Panc1 (cell line): ENCODE measurements around the gene RAI1. TPM values are rescaled to one million over a fixed set of nuclear protein-coding genes. Genes with fewer than 3 reads are reported as not detected.
A peak's percentile ranks its signal among the peaks of the same experiment; 100 is the strongest.

Experiments
- ATAC-seq: fragments of 200-7000 bp; cut with Tn5 transposase; 2 replicates; pipeline ENCODE4 v1.9.1; 2020; ENCODE audit warnings: mild to moderate bottlenecking, moderate library complexity
- BruUV-seq: library from RNA; stranded (reverse); fragments of 400-500 nt; replicated peaks from 2 replicates; lab custom pipeline; 2021; lab: Mats Ljungman, UMichigan
- CTCF ChIA-PET: fragments of 300-600 bp; sonication (Branson Sonifier 250); formaldehyde crosslinking; loops from one replicate; lab custom pipeline; 2022; ENCODE audit warnings: antibody characterized with exemption; lab: Charles Lee
- POLR2A ChIA-PET: fragments of 300-600 bp; sonication (Branson Sonifier 250); formaldehyde crosslinking; loops from one replicate; lab custom pipeline; 2022; ENCODE audit warnings: antibody characterized with exemption; lab: Charles Lee
- DNase-seq: peaks from one replicate; pipeline ENCODE4 v3.0.0-alpha.2; 2010; ENCODE audit warnings: low read depth, low spot score
- H3K27ac ChIP-seq: 2 replicates; pipeline ENCODE4 v1.5.1; 2011; ENCODE audit warnings: mild to moderate bottlenecking, low read length, inconsistent platforms
- H3K27me3 ChIP-seq: fragments of 200-500 bp; sonication (Bioruptor generic); 2 replicates; pipeline ENCODE4 v1.6.0; 2014; ENCODE audit warnings: low read length, inconsistent platforms; ENCODE audit not compliant: control insufficient read depth, insufficient read depth
- H3K36me3 ChIP-seq: fragments of 200-500 bp; sonication (Bioruptor generic); 2 replicates; pipeline ENCODE4 v1.5.1; 2014; ENCODE audit warnings: inconsistent platforms, mild to moderate bottlenecking, low read length, moderate library complexity; ENCODE audit not compliant: control insufficient read depth, insufficient read depth
- H3K4me1 ChIP-seq: 2 replicates; pipeline ENCODE4 v1.5.1; 2011; ENCODE audit warnings: inconsistent platforms, mild to moderate bottlenecking, low read length, moderate library complexity; ENCODE audit not compliant: control insufficient read depth, insufficient read depth
- H3K4me3 ChIP-seq, 2 experiments: 2 replicates each; pipeline ENCODE4 v1.5.1; 2011 to 2012; ENCODE audit warnings: low read depth in 2 of 2, low read length in 2 of 2, mild to moderate bottlenecking in 2 of 2, inconsistent platforms in 1 of 2, moderate library complexity in 1 of 2
- H3K9me3 ChIP-seq: fragments of 200-500 bp; sonication (Bioruptor generic); 2 replicates; pipeline ENCODE4 v1.5.1; 2014; ENCODE audit warnings: low read depth, mild to moderate bottlenecking, inconsistent platforms, low read length, moderate library complexity; ENCODE audit not compliant: control insufficient read depth, insufficient read depth
- CTCF ChIP-seq: fragments of 450-650 bp; IDR thresholded peaks from 2 replicates; pipeline ENCODE4 v1.5.1; 2017; ENCODE audit warnings: mild to moderate bottlenecking
- POLR2AphosphoS5 ChIP-seq: IDR thresholded peaks from 2 replicates; pipeline ENCODE4 v1.6.1; 2012; ENCODE audit warnings: mild to moderate bottlenecking, low read depth, low read length, moderate library complexity
- SIN3A ChIP-seq: IDR thresholded peaks from 2 replicates; pipeline ENCODE4 v1.6.1; 2012; ENCODE audit warnings: low read depth, mild to moderate bottlenecking, low read length, moderate library complexity, borderline replicate concordance; ENCODE audit not compliant: insufficient read depth
- TCF7L2 ChIP-seq: IDR thresholded peaks from 2 replicates; pipeline ENCODE4 v1.6.1; 2011; ENCODE audit warnings: mild to moderate bottlenecking, low read depth, low read length, inconsistent platforms
- in situ Hi-C: cut with HindIII; loops from 2 replicates; pipeline ENCODE4 v1.10.0; 2016; ENCODE audit warnings: low sequenced_read_pairs, low pct_unique_long_range_greater_than_20kb
- intact Hi-C: fragments of 100-400 bp; cut with micrococcal nuclease; formaldehyde crosslinking; loops from one replicate; pipeline ENCODE4 v1.10.0; 2022; ENCODE audit not compliant: unreplicated experiment
- total RNA-seq: library from RNA; stranded (reverse); gene quantifications from one replicate; pipeline ENCODE4 v1.2.1, GENCODE V29; 2021; ENCODE audit not compliant: unreplicated experiment
- TF ChIP-seq, protein P1 (sequence below), 2 experiments: IDR thresholded peaks; 2 replicates each; pipeline ENCODE4 v1.6.1; 2011 to 2012; ENCODE audit warnings: low read depth in 2 of 2, control low read depth in 1 of 2, low read length in 1 of 2, mild to moderate bottlenecking in 1 of 2, moderate library complexity in 1 of 2; ENCODE audit not compliant: insufficient read depth in 1 of 2

The RAI1 gene
- total RNA-seq, 1 experiment from 2014 or later, result 51.0 TPM

DNA sequence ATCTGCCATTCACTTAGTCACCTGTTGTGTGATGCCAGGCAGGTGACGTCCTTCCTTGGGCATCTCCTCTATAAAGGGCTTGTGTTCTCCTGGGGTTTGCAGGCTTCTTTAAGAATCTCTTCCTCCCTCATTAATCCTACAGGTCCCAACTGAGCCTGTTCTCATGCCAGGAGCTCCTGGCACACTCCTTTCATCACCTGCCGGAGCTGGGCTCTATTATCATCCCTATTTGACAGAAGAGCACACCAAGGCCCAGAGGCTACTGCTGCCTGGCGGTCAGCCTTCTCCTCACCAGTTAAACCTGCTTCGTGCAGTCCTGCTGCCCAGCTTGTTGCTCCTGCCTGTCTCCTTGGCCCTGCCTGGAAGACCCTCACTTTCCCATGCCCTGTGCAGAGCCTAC, 51.2 kb downstream of the RAI1 start:
- no peak for DNase-seq
- Histone ChIP-seq H3K4me3 (no peak overlapping the region), H3K27me3 (no peaks in the 10 kb centered on the region), H3K4me1 (peaks cover 47% of the 10 kb centered on the region), H3K9me3 (no peaks in the 10 kb centered on the region), H3K36me3 (no peaks in the 10 kb centered on the region), H3K27ac (no peak overlapping the region)
- ChIA-PET CTCF (no interaction called here), POLR2A (no interaction called here)
- no peak for TF ChIP-seq SIN3A
- TF ChIP-seq, protein P1, sequence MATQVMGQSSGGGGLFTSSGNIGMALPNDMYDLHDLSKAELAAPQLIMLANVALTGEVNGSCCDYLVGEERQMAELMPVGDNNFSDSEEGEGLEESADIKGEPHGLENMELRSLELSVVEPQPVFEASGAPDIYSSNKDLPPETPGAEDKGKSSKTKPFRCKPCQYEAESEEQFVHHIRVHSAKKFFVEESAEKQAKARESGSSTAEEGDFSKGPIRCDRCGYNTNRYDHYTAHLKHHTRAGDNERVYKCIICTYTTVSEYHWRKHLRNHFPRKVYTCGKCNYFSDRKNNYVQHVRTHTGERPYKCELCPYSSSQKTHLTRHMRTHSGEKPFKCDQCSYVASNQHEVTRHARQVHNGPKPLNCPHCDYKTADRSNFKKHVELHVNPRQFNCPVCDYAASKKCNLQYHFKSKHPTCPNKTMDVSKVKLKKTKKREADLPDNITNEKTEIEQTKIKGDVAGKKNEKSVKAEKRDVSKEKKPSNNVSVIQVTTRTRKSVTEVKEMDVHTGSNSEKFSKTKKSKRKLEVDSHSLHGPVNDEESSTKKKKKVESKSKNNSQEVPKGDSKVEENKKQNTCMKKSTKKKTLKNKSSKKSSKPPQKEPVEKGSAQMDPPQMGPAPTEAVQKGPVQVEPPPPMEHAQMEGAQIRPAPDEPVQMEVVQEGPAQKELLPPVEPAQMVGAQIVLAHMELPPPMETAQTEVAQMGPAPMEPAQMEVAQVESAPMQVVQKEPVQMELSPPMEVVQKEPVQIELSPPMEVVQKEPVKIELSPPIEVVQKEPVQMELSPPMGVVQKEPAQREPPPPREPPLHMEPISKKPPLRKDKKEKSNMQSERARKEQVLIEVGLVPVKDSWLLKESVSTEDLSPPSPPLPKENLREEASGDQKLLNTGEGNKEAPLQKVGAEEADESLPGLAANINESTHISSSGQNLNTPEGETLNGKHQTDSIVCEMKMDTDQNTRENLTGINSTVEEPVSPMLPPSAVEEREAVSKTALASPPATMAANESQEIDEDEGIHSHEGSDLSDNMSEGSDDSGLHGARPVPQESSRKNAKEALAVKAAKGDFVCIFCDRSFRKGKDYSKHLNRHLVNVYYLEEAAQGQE (IDR thresholded peaks at IDR 0.05; ENCODE audit: insufficient read depth in 1 of 2, low read depth in 2 of 2, low read length in 1 of 2), result no peak
- TF ChIP-seq CTCF, result no peak
- TF ChIP-seq TCF7L2, result no peak
- no peak for TF ChIP-seq POLR2AphosphoS5
- in situ Hi-C loops, result no loop called here
- ATAC-seq, result no peak
- no TSS peak for BruUV-seq
- intact Hi-C loops, result no loop called here

GRCh38 chr17:17732892-17733670, 51.8 kb downstream of the RAI1 start:
- no peaks in the 10 kb centered on the region for H3K36me3 ChIP-seq
- H3K4me1 ChIP-seq, result peaks cover 47% of the 10 kb centered on the region
- H3K27me3 ChIP-seq, result no peaks in the 10 kb centered on the region
- no peak overlapping the region for H3K4me3 ChIP-seq
- DNase-seq, result no peak
- H3K27ac ChIP-seq, result no peak overlapping the region
- ChIA-PET CTCF (no interaction called here), POLR2A (no interaction called here)
- no peak for ATAC-seq
- TSS peak; percentile 26 for BruUV-seq
- intact Hi-C loops, result no loop called here
- in situ Hi-C loops, result no loop called here
- TF ChIP-seq CTCF (no peak), POLR2AphosphoS5 (no peak), SIN3A (no peak), TCF7L2 (no peak)
- TF ChIP-seq, protein P1 (IDR thresholded peaks at IDR 0.05; ENCODE audit: insufficient read depth in 1 of 2, low read depth in 2 of 2, low read length in 1 of 2), result no peak
- H3K9me3 ChIP-seq, result no peaks in the 10 kb centered on the region
